B cell (primary cell): ENCODE measurements around the gene GALNT10. TPM values are rescaled to one million over a fixed set of nuclear protein-coding genes. Genes with fewer than 3 reads are reported as not detected.

Experiments used
- ATAC-seq: fragments of 200-7000 bp; cut with Tn5 transposase; one replicate; pipeline ENCODE4 v1.10.0; 2021; ENCODE audit warnings: low read depth, mild to moderate bottlenecking, moderate number of reproducible peaks, moderate library complexity
- CTCF ChIA-PET: fragments of 350-600 bp; sonication (Branson Sonifier 250); formaldehyde crosslinking; loops from one replicate; lab custom pipeline; 2021; ENCODE audit warnings: antibody characterized with exemption, inconsistent platforms; lab: Charles Lee
- POLR2A ChIA-PET: fragments of 350-600 bp; sonication (Branson Sonifier 250); formaldehyde crosslinking; loops from one replicate; lab custom pipeline; 2021; ENCODE audit warnings: antibody characterized with exemption; lab: Charles Lee
- DNase-seq: peaks from one replicate; pipeline ENCODE4 v3.0.0; 2013
- H2AFZ ChIP-seq: 2 replicates; pipeline ENCODE4 v1.6.1; 2012; ENCODE audit warnings: mild to moderate bottlenecking, low read depth, low read length; ENCODE audit not compliant: insufficient read depth, poor library complexity, severe bottlenecking
- H3K27ac ChIP-seq, 2 donors: 1 replicate in 1 of 2; 2 replicates in 1 of 2; pipeline ENCODE4 v1.5.1; 2012 to 2013; ENCODE audit warnings: low read length in 2 of 2, mild to moderate bottlenecking in 2 of 2, moderate library complexity in 1 of 2
- H3K27me3 ChIP-seq, 4 experiments: fragments of 200-600 bp in 1 of 4; sonication (generic) in 1 of 4; replicated peaks in 1 of 4; 1 replicate in 2 of 4; 2 replicates in 2 of 4; pipeline versions ENCODE4 v1.6.1 to v1.7.0; 2013 to 2016; ENCODE audit warnings: low read length in 3 of 4, mild to moderate bottlenecking in 2 of 4, mixed read lengths in 1 of 4, moderate library complexity in 1 of 4; ENCODE audit not compliant: insufficient read depth in 4 of 4, control insufficient read depth in 3 of 4; ENCODE audit errors: control extremely low read depth in 1 of 4
- H3K36me3 ChIP-seq, 2 experiments: replicated peaks in 1 of 2; 1 replicate in 1 of 2; 2 replicates in 1 of 2; pipeline versions ENCODE4 v1.6.1 to v1.7.1; 2013; ENCODE audit warnings: low read length in 1 of 2; ENCODE audit not compliant: insufficient read depth in 2 of 2, control insufficient read depth in 1 of 2; ENCODE audit errors: control extremely low read depth in 1 of 2, extremely low read depth in 1 of 2
- H3K4me1 ChIP-seq, 2 donors: fragments of 200-600 bp in 1 of 2; sonication (generic) in 1 of 2; 1 replicate in 1 of 2; 2 replicates in 1 of 2; pipeline versions ENCODE4 v1.5.1 to v1.6.1; 2013 to 2017; ENCODE audit warnings: low read length in 2 of 2; ENCODE audit not compliant: control insufficient read depth in 2 of 2, insufficient read depth in 2 of 2
- H3K4me2 ChIP-seq: replicated peaks from 2 replicates; pipeline ENCODE3; 2012; ENCODE audit warnings: mild to moderate bottlenecking, low read depth, low read length; ENCODE audit not compliant: poor library complexity, severe bottlenecking
- H3K4me3 ChIP-seq, 5 experiments: fragments of 200-600 bp in 1 of 5; sonication (generic) in 1 of 5; 1 replicate in 3 of 5; 2 replicates in 2 of 5; pipeline versions ENCODE4 v1.5.1 to v1.7.0; 2011 to 2016; ENCODE audit warnings: low read length in 4 of 5, mild to moderate bottlenecking in 4 of 5, low read depth in 2 of 5, control low read depth in 1 of 5, moderate library complexity in 1 of 5; ENCODE audit not compliant: insufficient read depth in 1 of 5; ENCODE audit errors: control extremely low read depth in 1 of 5, extremely low read depth in 1 of 5
- H3K79me2 ChIP-seq: fragments of 200-600 bp; sonication (generic); one replicate; pipeline ENCODE4 v1.6.0; 2016; ENCODE audit warnings: low read length; ENCODE audit not compliant: control insufficient read depth, insufficient read depth
- H3K9ac ChIP-seq: fragments of 200-600 bp; sonication (generic); 2 replicates; pipeline ENCODE4 v1.6.1; 2017; ENCODE audit warnings: mild to moderate bottlenecking, low read length, moderate library complexity
- H3K9me3 ChIP-seq, 3 donors: one replicate each; pipeline versions ENCODE4 v1.6.1 to v1.7.1; 2013; ENCODE audit warnings: low read length in 2 of 3; ENCODE audit not compliant: control insufficient read depth in 2 of 3, insufficient read depth in 1 of 3; ENCODE audit errors: control extremely low read depth in 1 of 3
- H4K20me1 ChIP-seq: 2 replicates; pipeline ENCODE4 v1.6.0; 2012; ENCODE audit warnings: mild to moderate bottlenecking, low read length; ENCODE audit not compliant: insufficient read depth, control insufficient read depth, poor library complexity, severe bottlenecking
- H3K27ac Mint-ChIP-seq: one replicate; pipeline ENCODE4 v1.8.0; 2021; ENCODE audit warnings: mixed read lengths
- H3K27me3 Mint-ChIP-seq: one replicate; pipeline ENCODE4 v1.8.0; 2021; ENCODE audit warnings: mixed read lengths
- H3K4me1 Mint-ChIP-seq: one replicate; pipeline ENCODE4 v1.8.0; 2021; ENCODE audit warnings: mixed read lengths
- H3K4me3 Mint-ChIP-seq: one replicate; pipeline ENCODE4 v1.8.0; 2021; ENCODE audit warnings: mixed read lengths
- H3K9me3 Mint-ChIP-seq: one replicate; pipeline ENCODE4 v1.8.0; 2022; ENCODE audit warnings: mixed read lengths; ENCODE audit not compliant: insufficient read depth
- CTCF ChIP-seq: fragments of 200-600 bp; IDR thresholded peaks from one replicate; pipeline ENCODE4 v1.8.0; 2022; ENCODE audit warnings: antibody characterized with exemption, mild to moderate bottlenecking
- EZH2 ChIP-seq: IDR thresholded peaks from 2 replicates; pipeline ENCODE4 v1.6.1; 2012; ENCODE audit warnings: borderline replicate concordance, low read depth, mild to moderate bottlenecking, moderate library complexity, low read length; ENCODE audit not compliant: insufficient read depth, poor library complexity, severe bottlenecking
- WGBS: methylation state at CpG from one replicate; pipeline ENCODE4 v1.1.5; 2013; ENCODE audit warnings: missing lambda C conversion rate; ENCODE audit not compliant: insufficient coverage; 5-methylcytosine and 5-hydroxymethylcytosine counted together
- intact Hi-C: fragments of 100-400 bp; cut with micrococcal nuclease; formaldehyde crosslinking; loops from one replicate; pipeline ENCODE4 v1.10.0; 2022
- polyA plus RNA-seq: library from polyadenylated mRNA; depleted of rRNA; stranded (reverse); fragments of >200 nt; gene quantifications from 2 replicates; pipeline ENCODE4 v1.2.3, GENCODE V29; 2012
- total RNA-seq, 2 donors: library from RNA; stranded (reverse); fragments of 120-200 nt in 1 of 2; gene quantifications; 1 replicate in 1 of 2; 2 replicates in 1 of 2; pipeline versions ENCODE4 v1.2.3 to v1.2.4, GENCODE V29; 2013 to 2022

GALNT10 gene
- total and polyA plus RNA-seq, 2 donors (not counting 1 experiment from before 2014, with no cell fraction given), result 27.7 to 42.8 TPM

GRCh38 chr5:154403234-154403633, 212.7 kb downstream of the GALNT10 start:
- Mint-ChIP-seq H3K27me3 (no peaks in the 10 kb centered on the region), H3K27ac (no peak overlapping the region), H3K4me1 (peaks cover 13% of the 10 kb centered on the region), H3K4me3 (no peak overlapping the region), H3K9me3 (no peaks in the 10 kb centered on the region)
- Histone ChIP-seq H3K9me3 (no peaks in the 10 kb centered on the region), H3K9ac (no peak overlapping the region), H4K20me1 (no peaks in the 10 kb centered on the region), H3K4me3 (no peak overlapping the region), H3K4me1 (peaks cover 3 to 11% of the 10 kb centered on the region in 2 donors), H3K36me3 (peaks cover 0 to 18% of the 10 kb centered on the region in 2 experiments), H3K79me2 (no peaks in the 10 kb centered on the region), H3K27me3 (no peaks in the 10 kb centered on the region), H3K27ac (no peak overlapping the region), H3K4me2 (no peak overlapping the region), H2AFZ (no peak overlapping the region)
- ChIA-PET CTCF (interaction anchor here (1.5 to 9.3 kb wide), 3 partner anchors 17 to 333 kb away, joined by 6 to 295 read pairs (median 29); no protein-coding TSS in a partner anchor), POLR2A (no interaction called here)
- 98% methylated on average over 4 of the region's 4 CpGs for WGBS
- intact Hi-C loops, result no loop called here
- DNase-seq (no peak), ATAC-seq (no peak)
- TF ChIP-seq CTCF, result no peak
- TF ChIP-seq EZH2, result no peak

DNA sequence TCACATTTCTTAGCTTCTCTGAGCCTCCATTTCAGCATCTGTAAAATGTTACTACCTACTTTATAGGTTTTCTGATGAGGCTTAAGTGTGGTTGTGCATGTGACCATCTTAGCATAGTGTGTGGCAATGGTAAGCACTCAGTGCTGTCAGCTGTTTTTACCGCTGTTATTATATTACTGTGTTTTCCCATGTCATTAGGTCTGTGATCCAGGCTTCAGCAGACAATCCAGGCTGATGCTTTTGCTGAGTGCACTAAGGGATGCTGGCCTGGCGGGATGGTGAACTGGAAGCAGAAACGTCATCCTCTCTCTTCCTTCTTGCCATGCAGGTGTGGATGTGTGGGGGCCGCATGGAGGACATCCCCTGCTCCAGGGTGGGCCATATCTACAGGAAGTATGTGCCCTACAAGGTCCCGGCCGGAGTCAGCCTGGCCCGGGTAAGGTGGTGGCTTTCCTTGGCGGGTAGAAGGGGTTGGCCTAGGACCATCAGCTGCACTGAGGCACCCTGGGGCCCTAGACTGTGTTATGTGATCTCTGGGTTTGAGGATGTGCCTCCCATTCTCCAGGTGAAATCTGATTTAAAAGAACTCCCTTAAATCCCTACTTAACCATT, 213.3 kb downstream of the GALNT10 start:
- Histone ChIP-seq H3K4me2 (no peak overlapping the region), H2AFZ (no peak overlapping the region), H3K9me3 (no peaks in the 10 kb centered on the region), H3K36me3 (peaks cover 0 to 17% of the 10 kb centered on the region in 2 experiments), H4K20me1 (no peaks in the 10 kb centered on the region), H3K79me2 (no peaks in the 10 kb centered on the region), H3K27me3 (no peaks in the 10 kb centered on the region), H3K4me3 (no peak overlapping the region), H3K4me1 (peaks cover 3 to 11% of the 10 kb centered on the region in 2 donors), H3K27ac (no peak overlapping the region), H3K9ac (no peak overlapping the region)
- Mint-ChIP-seq H3K27me3 (no peaks in the 10 kb centered on the region), H3K4me1 (peaks cover 13% of the 10 kb centered on the region), H3K27ac (no peak overlapping the region), H3K4me3 (no peak overlapping the region), H3K9me3 (no peaks in the 10 kb centered on the region)
- ChIA-PET CTCF (interaction anchor here (0.8 to 9.3 kb wide), 18 partner anchors 9 to 438 kb away, joined by 3 to 295 read pairs (median 8); no protein-coding TSS in a partner anchor), POLR2A (interaction anchor here (1.1 kb wide), 1 partner anchor 332 kb away, joined by 3 read pairs; no protein-coding TSS in a partner anchor)
- TF ChIP-seq EZH2 (no peak), CTCF (no peak)
- WGBS, result 83% methylated on average over 6 of the region's 8 CpGs
- no peak for DNase-seq
- intact Hi-C loops, result loop anchor here (2.0 kb wide), 1 partner anchor 213 kb away; the partner anchor contains the start of gene GALNT10
- ATAC-seq, result no peak
